SK-N-SH (cell line): Measurements from ENCODE around the gene TPM4.

Experiments used
- EP300 ChIP-seq, 2 experiments: IDR thresholded peaks; 2 replicates each; pipeline versions ENCODE4 v1.4.0 to v1.6.1; 2012; ENCODE audit warnings: borderline replicate concordance in 1 of 2, low read depth in 1 of 2, low read length in 1 of 2
- EZH2phosphoT487 ChIP-seq: fragments of 200-600 bp; sonication (generic); IDR thresholded peaks from 2 replicates; pipeline ENCODE4 v1.6.1; 2017; ENCODE audit warnings: low read depth, mixed run types, mild to moderate bottlenecking, antibody characterized with exemption, moderate library complexity, borderline replicate concordance
- FOSL2 ChIP-seq: IDR thresholded peaks from 2 replicates; pipeline ENCODE4 v1.4.0; 2012; ENCODE audit warnings: low read depth, mild to moderate bottlenecking, moderate library complexity, borderline replicate concordance
- FOXJ3 ChIP-seq: sonication (generic); formaldehyde crosslinking; IDR thresholded peaks from 2 replicates; pipeline ENCODE4 v1.5.1; 2020; ENCODE audit warnings: mild to moderate bottlenecking, missing genetic modification reagents
- IRF3 ChIP-seq: fragments of 150-350 bp; IDR thresholded peaks from 2 replicates; pipeline ENCODE4 v1.6.1; 2016; ENCODE audit warnings: mild to moderate bottlenecking, low read depth, low read length
- MAX ChIP-seq: IDR thresholded peaks from 2 replicates; pipeline ENCODE4 v1.4.0; 2012; ENCODE audit warnings: low read depth
- POLR2AphosphoS5 ChIP-seq: IDR thresholded peaks from 2 replicates; pipeline ENCODE4 v1.6.1; 2012; ENCODE audit warnings: low read depth, low read length
- RAD21 ChIP-seq: IDR thresholded peaks from 2 replicates; pipeline ENCODE4 v1.6.1; 2012; ENCODE audit warnings: mild to moderate bottlenecking, low read length
- TCF12 ChIP-seq: IDR thresholded peaks from 2 replicates; pipeline ENCODE4 v1.4.0; 2012
- YY1 ChIP-seq: IDR thresholded peaks from 2 replicates; pipeline ENCODE4 v1.4.0; 2012; ENCODE audit warnings: low read depth, mild to moderate bottlenecking
- TF ChIP-seq, protein P1 (sequence below): fragments of 200-600 bp; sonication (generic); IDR thresholded peaks from 2 replicates; pipeline ENCODE4 v1.6.1; 2017; ENCODE audit warnings: antibody characterized with exemption, mild to moderate bottlenecking, moderate library complexity

DNA sequence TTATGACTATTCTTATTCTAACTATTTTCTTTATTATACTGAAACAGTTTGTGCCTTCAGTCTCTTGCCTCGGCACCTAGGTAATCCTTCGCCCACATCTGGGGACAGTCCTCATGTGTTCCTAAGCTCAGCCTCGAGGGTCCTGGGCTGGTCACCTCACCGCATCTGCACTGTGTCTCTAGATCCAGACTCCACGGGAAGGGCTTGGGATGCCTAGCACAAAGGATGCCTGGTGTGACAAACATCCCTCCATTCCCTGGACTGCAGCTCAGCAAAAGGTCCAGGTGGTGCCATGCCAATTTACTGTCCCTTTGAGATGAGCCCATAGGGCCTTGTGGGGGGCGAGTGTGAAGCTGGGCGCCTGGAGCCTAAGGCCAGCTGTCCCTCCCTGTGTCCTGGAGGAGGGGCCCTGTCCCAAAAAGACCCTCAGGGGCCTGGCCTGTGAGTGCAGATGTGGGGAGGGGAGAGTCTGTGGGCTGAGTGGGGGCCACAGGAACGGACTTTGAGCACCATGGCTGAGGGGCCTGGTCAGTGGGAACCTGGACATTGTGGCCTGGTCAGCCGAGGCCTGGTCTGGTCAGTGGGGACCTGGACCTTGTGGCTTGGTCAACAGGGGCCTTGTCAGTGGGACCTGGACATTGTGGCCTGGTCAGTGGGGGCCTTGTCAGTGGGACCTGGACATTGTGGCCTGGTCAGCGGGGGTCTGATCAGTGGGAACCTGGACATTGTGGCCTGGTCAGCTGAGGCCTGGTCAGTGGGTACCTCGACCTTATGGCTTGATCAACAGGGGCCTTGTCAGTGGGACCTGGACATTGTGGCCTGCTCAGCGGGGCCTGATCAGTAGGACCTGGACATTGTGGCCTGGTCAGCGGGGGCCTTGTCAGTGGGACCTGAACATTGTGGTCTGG lies 45.1 kb upstream of the TPM4 start:
- TF ChIP-seq, protein P1, sequence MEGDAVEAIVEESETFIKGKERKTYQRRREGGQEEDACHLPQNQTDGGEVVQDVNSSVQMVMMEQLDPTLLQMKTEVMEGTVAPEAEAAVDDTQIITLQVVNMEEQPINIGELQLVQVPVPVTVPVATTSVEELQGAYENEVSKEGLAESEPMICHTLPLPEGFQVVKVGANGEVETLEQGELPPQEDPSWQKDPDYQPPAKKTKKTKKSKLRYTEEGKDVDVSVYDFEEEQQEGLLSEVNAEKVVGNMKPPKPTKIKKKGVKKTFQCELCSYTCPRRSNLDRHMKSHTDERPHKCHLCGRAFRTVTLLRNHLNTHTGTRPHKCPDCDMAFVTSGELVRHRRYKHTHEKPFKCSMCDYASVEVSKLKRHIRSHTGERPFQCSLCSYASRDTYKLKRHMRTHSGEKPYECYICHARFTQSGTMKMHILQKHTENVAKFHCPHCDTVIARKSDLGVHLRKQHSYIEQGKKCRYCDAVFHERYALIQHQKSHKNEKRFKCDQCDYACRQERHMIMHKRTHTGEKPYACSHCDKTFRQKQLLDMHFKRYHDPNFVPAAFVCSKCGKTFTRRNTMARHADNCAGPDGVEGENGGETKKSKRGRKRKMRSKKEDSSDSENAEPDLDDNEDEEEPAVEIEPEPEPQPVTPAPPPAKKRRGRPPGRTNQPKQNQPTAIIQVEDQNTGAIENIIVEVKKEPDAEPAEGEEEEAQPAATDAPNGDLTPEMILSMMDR, result no peak
- TF ChIP-seq EP300 (IDR thresholded peaks at IDR 0.05; ENCODE audit: borderline replicate concordance in 1 of 2, low read depth in 1 of 2, low read length in 1 of 2) (no peak), RAD21 (no peak), TCF12 (no peak), FOSL2 (no peak), POLR2AphosphoS5 (no peak), YY1 (no peak), MAX (no peak), FOXJ3 (CRISPR knock-in tag) (no peak), IRF3 (no peak), EZH2phosphoT487 (no peak)
